Adipocyte (in vitro differentiated cells): ENCODE measurements around the gene ARRDC2.
A peak's percentile ranks its signal among the peaks of the same experiment; 100 is the strongest.

Experiments used
- DNase-seq: peaks from one replicate; pipeline ENCODE4 v3.0.0-alpha.2; 2015; ENCODE audit warnings: low read depth
- H3K27me3 ChIP-seq: replicated peaks from 2 replicates; pipeline ENCODE4 v1.7.0; 2013; ENCODE audit warnings: mild to moderate bottlenecking, low read length, moderate library complexity; ENCODE audit not compliant: control insufficient read depth, insufficient read depth
- H3K36me3 ChIP-seq: 2 replicates; pipeline ENCODE4 v1.7.0; 2013; ENCODE audit warnings: low read length, mild to moderate bottlenecking, moderate library complexity; ENCODE audit not compliant: control insufficient read depth, insufficient read depth, severe bottlenecking
- H3K4me1 ChIP-seq: 2 replicates; pipeline ENCODE4 v1.7.0; 2013; ENCODE audit warnings: mild to moderate bottlenecking, low read length, moderate library complexity; ENCODE audit not compliant: control insufficient read depth, insufficient read depth
- H3K4me3 ChIP-seq: 2 replicates; pipeline ENCODE4 v1.7.0; 2013; ENCODE audit warnings: mild to moderate bottlenecking, low read length, moderate library complexity
- H3K9ac ChIP-seq: 2 replicates; pipeline ENCODE4 v1.7.0; 2013; ENCODE audit warnings: mild to moderate bottlenecking, low read length, moderate library complexity
- H3K9me3 ChIP-seq: 2 replicates; pipeline ENCODE4 v1.7.0; 2013; ENCODE audit warnings: mild to moderate bottlenecking, low read length, moderate library complexity; ENCODE audit not compliant: control insufficient read depth

The ARRDC2 gene

DNA sequence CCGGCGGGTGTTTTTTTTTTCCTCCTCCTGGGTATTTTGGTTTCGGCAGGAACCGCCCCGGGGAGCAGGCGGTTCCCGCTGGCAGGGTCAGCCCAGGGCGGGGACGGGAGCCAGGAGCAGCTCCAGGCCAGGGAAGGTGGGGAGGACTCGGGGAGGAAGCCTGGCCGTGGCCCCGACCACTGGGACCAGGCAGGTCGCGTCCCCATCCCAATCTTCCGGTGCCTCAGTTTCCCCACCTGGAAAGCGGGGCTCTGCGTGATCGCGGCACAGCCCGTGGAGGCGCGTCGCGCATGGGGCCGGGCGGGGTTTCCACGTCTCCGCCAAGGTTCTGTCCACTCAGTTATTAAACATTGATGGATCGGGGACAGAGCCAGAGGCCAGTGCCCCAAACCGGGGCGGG is 43.9 kb downstream of the ARRDC2 start:
- Histone ChIP-seq H3K9me3 (no peaks in the 10 kb centered on the region), H3K36me3 (no peaks in the 10 kb centered on the region), H3K4me3 (no peak overlapping the region), H3K9ac (no peak overlapping the region), H3K4me1 (peaks cover 26% of the 10 kb centered on the region), H3K27me3 (no peaks in the 10 kb centered on the region)
- DNase-seq, result no peak

DNA sequence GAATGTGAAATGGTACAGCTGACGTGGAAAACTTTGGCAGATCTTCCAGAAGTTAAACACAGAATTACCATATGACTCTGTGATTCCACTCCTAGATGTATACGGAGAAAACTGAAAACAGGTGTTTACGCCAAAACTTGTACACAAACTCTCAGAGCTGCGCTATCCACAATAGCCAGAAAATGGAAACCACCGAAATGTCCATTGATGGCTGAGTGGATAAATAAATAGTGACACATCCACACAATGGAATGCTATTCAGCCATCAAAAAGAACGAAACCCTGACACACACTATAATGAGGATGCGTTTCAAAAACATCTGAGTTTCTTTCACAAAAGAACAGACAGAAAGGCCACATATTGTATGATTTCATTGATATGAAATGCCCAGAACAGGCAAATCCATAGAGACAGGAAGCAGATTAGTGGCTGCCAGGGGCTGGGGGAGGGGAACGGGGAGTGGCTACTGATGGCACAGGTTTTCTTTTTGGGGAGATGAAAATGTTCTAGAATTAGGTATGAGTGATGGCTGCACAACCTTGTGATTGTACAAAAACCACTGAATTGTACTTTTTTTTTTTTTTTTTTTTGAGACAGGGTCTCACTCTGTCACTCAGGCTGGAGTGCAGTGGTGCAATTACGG is 45.7 kb downstream of the ARRDC2 start:
- no peak overlapping the region for H3K4me3 ChIP-seq
- peaks cover 34% of the 10 kb centered on the region for H3K4me1 ChIP-seq
- H3K9me3 ChIP-seq, result no peaks in the 10 kb centered on the region
- H3K27me3 ChIP-seq, result no peaks in the 10 kb centered on the region
- H3K9ac ChIP-seq, result peak overlapping the region; percentile 25
- no peaks in the 10 kb centered on the region for H3K36me3 ChIP-seq
- DNase-seq, result peak; percentile 58

DNA sequence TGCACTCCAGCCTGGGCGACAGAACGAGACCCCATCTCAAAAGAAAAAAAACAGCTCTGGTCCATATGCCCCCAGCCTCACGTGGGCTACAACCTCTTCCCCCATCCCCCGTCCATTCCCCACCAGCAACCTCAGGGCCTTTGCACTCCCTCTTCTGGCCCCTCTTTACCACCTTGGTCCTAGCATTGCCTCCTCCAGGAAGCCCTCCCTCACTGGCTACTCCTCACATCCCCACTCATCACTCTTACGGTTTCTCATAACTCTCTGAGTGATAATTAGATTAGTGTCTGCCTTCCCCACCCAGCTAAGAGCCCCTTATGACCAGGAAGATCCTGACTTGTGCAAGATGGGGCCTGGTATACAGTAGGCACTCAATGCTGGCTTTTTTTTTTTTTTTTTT is 48.0 kb downstream of the ARRDC2 start:
- no peaks in the 10 kb centered on the region for H3K36me3 ChIP-seq
- DNase-seq, result no peak
- H3K27me3 ChIP-seq, result no peaks in the 10 kb centered on the region
- no peak overlapping the region for H3K9ac ChIP-seq
- peaks cover 29% of the 10 kb centered on the region for H3K4me1 ChIP-seq
- no peak overlapping the region for H3K4me3 ChIP-seq
- H3K9me3 ChIP-seq, result no peaks in the 10 kb centered on the region

DNA sequence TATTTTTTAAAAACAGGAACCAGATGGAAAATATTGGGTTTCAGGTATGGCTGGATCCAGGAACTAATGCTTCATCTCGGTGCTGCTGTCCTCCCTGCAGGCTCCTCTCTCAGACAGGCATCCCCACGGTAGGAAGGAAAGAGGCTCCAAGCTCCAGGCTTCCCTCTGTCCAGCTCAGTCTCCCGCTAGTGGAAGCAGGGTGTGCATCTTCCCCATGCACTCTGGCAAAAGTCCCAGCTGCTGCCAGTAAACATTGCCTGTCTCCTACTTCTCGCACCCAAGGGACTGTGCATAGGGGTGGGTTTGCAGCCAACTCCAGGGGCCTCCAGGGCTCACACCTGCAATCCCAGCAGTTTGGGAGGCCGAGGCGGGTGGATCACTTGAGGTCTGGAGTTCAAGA is 49.6 kb downstream of the ARRDC2 start:
- Histone ChIP-seq H3K9ac (peak overlapping the region; percentile 82), H3K4me1 (peaks cover 22% of the 10 kb centered on the region), H3K4me3 (no peak overlapping the region), H3K9me3 (no peaks in the 10 kb centered on the region), H3K27me3 (peaks cover 4% of the 10 kb centered on the region), H3K36me3 (no peaks in the 10 kb centered on the region)
- no peak for DNase-seq

DNA sequence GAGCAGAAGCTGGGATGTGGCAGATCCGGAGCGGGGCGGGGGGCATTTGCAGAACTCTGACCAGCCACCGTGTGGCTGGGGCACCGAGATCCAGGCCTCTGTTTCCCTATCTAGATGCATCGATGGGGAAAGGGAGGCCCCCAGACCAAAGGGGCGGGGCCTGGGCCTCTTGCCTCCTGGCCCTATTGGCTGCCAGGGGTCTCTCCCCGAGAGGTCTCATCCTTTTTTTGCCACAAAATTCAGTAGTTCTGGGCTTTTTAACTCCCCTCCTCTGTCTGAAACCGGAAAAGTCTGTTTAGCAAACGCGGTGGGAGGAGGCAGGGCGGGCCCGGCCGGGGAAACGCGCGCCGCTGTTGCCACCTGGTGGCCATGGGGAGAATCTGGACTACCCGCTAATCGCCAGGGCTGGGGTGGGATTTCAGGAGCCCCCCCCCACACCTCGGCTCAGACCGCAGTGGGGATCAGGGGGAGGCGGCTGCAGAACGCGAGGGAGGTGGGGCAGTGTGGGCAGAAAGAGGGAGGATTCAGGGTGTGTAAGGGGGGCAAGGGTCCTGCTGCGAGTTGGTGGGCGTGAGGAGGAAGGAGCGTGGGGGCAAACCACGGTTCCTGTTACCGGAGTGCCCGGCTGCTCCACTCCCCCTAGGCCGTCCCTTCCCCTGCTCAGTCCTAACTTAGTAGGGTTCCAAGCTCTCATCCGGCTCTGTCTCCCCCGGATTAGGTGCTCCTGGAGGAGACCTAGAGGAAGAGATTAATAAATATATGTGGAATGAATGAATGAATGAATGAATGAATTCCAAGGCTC is 50.4 kb downstream of the ARRDC2 start:
- H3K4me1 ChIP-seq, result peaks cover 18% of the 10 kb centered on the region
- H3K27me3 ChIP-seq, result peaks cover 7% of the 10 kb centered on the region
- no peaks in the 10 kb centered on the region for H3K9me3 ChIP-seq
- H3K9ac ChIP-seq, result peak overlapping the region; percentile 82
- H3K36me3 ChIP-seq, result no peaks in the 10 kb centered on the region
- H3K4me3 ChIP-seq, result no peak overlapping the region
- peak; percentile 93 for DNase-seq

DNA sequence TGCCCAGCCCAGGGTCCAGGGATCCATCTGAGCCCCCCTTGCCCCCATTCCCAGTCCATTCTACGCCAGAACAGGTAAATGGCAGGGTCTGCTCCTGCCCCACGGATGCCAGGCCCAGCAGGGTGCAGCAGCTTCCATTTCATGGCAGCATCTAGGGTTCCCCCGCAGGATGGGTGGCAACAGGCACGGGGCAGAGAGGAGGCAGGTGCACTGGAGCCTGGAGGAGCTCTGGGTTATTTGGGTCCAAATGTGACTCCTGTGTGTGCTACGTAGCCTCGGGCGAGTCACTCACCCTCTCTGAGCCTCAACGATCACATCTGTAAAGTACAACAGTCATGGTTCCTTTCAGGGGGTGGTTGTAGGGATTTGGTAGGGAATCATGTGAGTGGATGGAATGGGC is 51.3 kb downstream of the ARRDC2 start:
- no peak overlapping the region for H3K4me3 ChIP-seq
- peaks cover 11% of the 10 kb centered on the region for H3K27me3 ChIP-seq
- no peak for DNase-seq
- H3K36me3 ChIP-seq, result no peaks in the 10 kb centered on the region
- no peaks in the 10 kb centered on the region for H3K9me3 ChIP-seq
- H3K4me1 ChIP-seq, result peaks cover 10% of the 10 kb centered on the region
- H3K9ac ChIP-seq, result no peak overlapping the region

DNA sequence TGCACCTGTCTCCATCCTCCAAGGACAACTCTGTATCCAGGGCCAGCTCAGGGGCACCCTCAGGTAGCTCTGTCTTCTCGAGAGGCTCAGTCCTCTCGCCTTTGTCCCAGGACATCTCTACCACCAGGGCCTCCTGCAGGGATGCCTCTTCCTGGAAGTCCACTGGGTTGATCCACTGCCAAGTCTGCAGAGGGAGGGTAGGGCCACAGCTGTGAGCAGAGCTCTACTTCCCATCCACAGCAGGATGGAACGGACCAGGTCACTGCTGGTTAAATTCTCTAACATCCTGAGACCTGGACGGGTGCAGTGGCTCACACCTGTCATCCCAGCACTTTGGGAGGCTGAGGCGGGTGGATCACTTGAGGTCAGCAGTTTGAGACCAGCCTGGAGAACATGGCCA is 51.9 kb downstream of the ARRDC2 start:
- Histone ChIP-seq H3K9ac (no peak overlapping the region), H3K4me3 (no peak overlapping the region), H3K9me3 (no peaks in the 10 kb centered on the region), H3K27me3 (peaks cover 11% of the 10 kb centered on the region), H3K36me3 (no peaks in the 10 kb centered on the region), H3K4me1 (peaks cover 8% of the 10 kb centered on the region)
- no peak for DNase-seq

DNA sequence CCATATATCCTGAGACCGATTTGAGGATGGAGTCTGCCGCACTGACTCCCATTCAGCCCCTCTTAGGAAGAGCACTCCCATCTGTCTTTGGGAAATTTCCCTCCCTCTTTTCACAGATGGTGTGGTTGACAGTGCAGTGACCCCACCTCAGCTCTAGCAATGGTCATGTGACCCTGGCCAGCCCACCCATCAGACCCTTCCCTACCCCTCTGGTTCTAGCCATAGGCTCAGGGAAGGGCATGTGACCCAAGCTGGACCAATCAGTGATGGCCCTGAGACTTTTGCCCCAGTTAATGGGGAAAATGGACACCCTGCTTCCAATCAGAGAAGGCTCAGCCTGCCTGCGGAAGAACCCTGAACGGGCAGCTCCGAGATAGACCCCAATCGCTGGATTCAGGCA is 52.5 kb downstream of the ARRDC2 start:
- Histone ChIP-seq H3K27me3 (peaks cover 11% of the 10 kb centered on the region), H3K36me3 (no peaks in the 10 kb centered on the region), H3K9me3 (no peaks in the 10 kb centered on the region)

DNA sequence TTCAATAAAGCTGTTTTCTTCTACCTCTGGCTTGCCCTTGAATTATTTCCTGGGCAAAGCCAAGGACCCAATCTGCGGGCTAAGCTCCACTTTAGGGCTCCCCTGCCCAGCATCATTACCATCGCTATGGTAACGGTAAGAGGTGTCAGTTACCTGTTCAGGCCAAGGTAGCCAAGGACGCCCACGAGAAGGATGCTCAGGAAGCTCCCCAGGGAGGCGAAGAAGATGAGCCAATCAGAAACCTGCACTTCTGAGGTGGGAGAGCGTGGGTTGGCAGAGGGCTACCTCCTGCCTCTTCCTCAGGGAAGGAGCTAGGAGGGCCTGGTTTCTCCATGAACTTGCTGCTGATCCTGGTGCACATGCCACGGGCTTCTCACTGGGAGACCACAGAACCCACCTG is 54.1 kb downstream of the ARRDC2 start:
- Histone ChIP-seq H3K4me3 (no peak overlapping the region), H3K36me3 (no peaks in the 10 kb centered on the region), H3K4me1 (peaks cover 8% of the 10 kb centered on the region), H3K27me3 (peaks cover 11% of the 10 kb centered on the region), H3K9me3 (no peaks in the 10 kb centered on the region), H3K9ac (no peak overlapping the region)
- DNase-seq, result no peak

More for the DNA sequence above, 52.5 kb downstream of the ARRDC2 start:
- Histone ChIP-seq H3K4me1 (peaks cover 8% of the 10 kb centered on the region), H3K4me3 (no peak overlapping the region), H3K9ac (no peak overlapping the region)
- no peak for DNase-seq

DNA sequence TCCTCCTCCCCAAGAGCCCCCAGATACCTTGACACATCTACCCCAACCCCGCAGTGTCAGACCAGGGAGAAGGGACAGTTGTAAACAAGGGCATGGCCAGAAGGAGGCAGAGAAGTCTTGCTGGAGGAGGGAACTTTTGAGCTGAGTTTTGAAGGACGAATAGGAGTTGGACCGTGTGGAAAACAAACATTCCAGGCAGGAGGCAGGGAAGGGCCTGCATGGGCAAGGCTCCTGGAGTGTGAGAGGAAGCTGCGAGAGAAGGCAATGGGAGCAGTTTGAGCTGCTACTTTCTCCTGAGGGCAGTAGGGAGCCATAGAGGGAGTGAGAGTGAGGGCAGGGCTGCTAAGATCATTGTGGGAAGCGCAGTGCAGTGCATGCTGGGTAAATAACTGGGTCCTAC is 55.5 kb downstream of the ARRDC2 start:
- Histone ChIP-seq H3K4me3 (no peak overlapping the region), H3K27me3 (peaks cover 14% of the 10 kb centered on the region), H3K9me3 (no peaks in the 10 kb centered on the region), H3K36me3 (no peaks in the 10 kb centered on the region), H3K4me1 (no peaks in the 10 kb centered on the region), H3K9ac (no peak overlapping the region)
- DNase-seq, result no peak
